Fibroblast of mammary gland (primary cell): Measurements from ENCODE around the gene KCNK5.
A peak's percentile ranks its signal among the peaks of the same experiment; 100 is the strongest.

Experiments used
- DNase-seq: peaks from one replicate; pipeline ENCODE4 v3.0.0-alpha.2; 2010; ENCODE audit warnings: low read depth
- H3K4me3 ChIP-seq: 2 replicates; pipeline ENCODE4 v1.5.1; 2011; ENCODE audit warnings: low read depth, mild to moderate bottlenecking, low read length, moderate library complexity; ENCODE audit not compliant: control insufficient read depth
- TF ChIP-seq, protein P1 (sequence below): conservative IDR thresholded peaks from 2 replicates; pipeline ENCODE4 v1.5.1; 2011; ENCODE audit warnings: low read depth, low read length, inconsistent platforms; ENCODE audit not compliant: control insufficient read depth, insufficient read depth

Gene KCNK5

DNA sequence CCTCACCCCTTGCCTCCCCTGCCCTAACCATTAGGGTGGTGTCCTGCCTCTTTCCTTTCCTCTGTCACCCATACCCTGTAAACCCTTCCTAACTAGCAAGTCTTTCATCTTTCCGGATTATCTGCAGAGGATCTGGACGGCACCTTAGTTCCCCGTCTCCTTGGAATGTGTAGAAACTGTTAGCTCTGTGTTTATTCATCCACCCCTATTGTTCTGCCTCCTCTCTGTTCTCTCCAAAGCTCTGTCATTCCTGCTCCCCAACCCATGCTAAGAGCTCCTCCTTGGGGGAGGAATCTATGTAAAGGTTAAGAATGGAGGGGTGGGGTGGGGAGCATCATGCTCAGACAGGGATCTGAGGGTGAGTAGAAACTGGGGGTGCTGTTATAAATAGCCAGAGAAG is 39.4 kb upstream of the KCNK5 start:
- TF ChIP-seq, protein P1, sequence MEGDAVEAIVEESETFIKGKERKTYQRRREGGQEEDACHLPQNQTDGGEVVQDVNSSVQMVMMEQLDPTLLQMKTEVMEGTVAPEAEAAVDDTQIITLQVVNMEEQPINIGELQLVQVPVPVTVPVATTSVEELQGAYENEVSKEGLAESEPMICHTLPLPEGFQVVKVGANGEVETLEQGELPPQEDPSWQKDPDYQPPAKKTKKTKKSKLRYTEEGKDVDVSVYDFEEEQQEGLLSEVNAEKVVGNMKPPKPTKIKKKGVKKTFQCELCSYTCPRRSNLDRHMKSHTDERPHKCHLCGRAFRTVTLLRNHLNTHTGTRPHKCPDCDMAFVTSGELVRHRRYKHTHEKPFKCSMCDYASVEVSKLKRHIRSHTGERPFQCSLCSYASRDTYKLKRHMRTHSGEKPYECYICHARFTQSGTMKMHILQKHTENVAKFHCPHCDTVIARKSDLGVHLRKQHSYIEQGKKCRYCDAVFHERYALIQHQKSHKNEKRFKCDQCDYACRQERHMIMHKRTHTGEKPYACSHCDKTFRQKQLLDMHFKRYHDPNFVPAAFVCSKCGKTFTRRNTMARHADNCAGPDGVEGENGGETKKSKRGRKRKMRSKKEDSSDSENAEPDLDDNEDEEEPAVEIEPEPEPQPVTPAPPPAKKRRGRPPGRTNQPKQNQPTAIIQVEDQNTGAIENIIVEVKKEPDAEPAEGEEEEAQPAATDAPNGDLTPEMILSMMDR, result no peak
- no peak for DNase-seq
- no peak overlapping the region for H3K4me3 ChIP-seq

DNA sequence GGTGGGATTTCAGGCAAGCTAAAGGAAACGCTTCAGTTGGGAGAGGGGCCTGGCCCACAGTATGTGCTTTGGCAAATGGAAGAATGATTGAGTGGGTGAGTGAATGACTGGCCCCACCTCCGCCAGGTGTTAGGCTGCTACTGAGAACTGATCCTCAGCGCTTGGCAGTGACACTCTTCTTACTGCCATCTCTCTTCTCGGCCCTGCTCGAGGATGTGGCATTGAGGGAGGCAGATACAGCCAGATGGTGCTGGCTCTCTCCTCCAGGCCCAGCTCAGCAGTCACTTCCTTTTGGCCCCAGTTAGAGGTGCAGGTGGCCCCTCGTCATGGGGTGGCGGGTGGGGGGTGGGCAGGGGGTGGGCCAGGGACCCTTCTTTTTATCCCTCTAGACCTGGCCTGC is 38.9 kb upstream of the KCNK5 start:
- H3K4me3 ChIP-seq, result no peak overlapping the region
- TF ChIP-seq, protein P1, result no peak
- no peak for DNase-seq

DNA sequence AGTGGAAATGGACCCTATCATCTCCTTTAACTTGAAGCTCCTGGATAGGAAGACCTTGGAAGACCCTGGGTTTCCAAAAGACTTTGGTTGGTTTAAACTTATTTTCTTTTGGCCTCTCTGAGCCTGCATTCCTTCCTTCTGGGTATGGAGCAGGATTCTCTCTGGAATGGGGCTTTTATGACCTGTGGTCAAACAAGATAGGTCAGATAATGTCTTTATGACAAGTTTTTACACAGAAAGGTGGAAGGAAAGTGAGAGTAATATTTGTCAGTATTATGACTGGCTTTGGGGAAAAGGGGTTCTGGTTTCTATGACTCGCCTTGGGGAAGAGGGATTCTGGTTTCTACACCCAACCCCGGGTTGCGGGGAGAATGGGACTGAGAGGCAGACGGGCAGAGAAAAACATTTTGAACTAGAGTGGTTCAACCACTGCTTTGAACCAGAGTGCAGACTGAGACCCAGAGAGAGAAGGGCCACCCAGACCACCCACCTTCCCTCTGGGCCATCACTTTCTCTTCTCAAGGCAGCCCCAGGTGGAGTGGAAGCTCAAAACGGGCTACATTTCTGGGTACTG is 37.6 kb upstream of the KCNK5 start:
- TF ChIP-seq, protein P1, result no peak
- H3K4me3 ChIP-seq, result no peak overlapping the region
- DNase-seq, result no peak

DNA sequence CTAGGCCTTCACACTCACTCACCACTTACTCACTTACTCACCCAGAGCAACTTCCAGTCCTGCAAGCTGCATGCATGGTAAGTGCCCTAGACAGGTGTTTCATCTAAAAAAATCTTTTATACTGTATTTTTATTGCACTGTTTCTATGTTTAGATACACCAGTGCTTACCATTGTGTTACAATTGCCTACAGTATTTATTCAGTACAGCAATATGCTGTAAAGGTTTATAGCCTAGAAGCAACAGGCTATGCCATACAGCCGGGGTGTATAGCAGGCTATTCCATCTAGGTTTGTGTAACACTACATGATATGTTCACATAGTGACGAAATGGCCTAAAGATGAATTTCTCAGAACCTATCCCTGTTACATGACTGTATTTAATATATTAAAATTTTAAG is 37.1 kb upstream of the KCNK5 start:
- TF ChIP-seq, protein P1, result no peak
- no peak overlapping the region for H3K4me3 ChIP-seq
- no peak for DNase-seq

DNA sequence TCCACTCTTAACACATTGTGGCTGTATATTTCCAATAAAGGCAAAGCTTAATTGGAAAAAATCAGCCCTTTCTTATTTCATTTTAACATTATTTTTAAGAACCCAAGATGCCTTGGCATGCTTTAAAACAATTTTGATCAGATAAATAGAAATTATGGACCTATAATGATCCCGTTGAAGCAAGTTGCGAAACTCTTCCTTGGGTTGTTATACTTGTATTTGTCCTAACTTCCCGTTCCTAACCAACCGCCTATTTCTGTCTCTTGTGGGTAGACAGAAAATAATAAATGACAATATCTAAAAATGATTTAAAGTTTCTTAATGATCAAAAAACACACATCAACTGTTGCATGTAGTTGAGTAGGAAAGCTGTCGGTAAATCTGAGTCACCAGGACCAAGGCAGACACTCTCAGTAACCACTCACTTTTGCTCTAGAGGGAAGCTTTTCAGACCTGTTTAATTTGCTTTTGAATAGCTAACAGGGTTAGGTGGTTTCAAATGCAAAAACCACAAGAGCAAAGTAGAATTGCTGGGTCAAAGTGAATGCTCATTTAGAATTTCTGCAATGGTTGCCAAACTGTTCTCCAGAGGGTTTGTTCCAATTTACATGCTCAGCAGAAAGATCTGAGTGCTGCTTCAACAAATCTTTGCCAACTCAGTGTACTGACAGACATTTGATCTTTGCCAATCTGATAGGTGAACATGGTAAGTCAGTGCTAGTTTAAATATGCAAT is 34.2 kb upstream of the KCNK5 start:
- TF ChIP-seq, protein P1, result no peak
- no peak overlapping the region for H3K4me3 ChIP-seq
- peak; percentile 2 for DNase-seq

DNA sequence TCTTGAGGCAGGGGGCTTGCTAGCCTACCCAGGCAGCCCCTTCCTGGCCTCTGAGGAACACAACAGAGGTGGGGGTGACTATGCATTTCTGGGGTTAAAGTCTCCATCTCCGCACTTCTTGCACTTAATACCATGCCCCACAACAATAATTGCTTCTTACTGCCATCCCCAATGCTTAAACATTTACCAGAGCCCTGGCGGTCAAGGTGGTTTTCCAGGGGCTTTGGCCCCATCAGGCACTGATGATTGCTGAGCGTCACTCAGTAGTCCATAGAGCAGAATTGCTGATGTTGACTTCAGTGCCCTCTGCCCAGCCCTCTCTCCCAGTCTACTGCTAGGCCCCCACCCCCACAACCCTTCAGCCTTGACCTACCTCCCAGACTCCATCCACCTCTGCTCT is 32.5 kb upstream of the KCNK5 start:
- no peak overlapping the region for H3K4me3 ChIP-seq
- TF ChIP-seq, protein P1, result no peak
- no peak for DNase-seq
